GM19324 (cell line): ENCODE measurements around the gene SPATA32.

Experiments used
- ATAC-seq: cut with Tn5 transposase; IDR thresholded peaks from one replicate; pipeline ENCODE4 v1.9.1; 2021; ENCODE audit warnings: mild to moderate bottlenecking, moderate library complexity; ENCODE audit not compliant: unreplicated experiment, low FRiP score

Gene SPATA32

DNA sequence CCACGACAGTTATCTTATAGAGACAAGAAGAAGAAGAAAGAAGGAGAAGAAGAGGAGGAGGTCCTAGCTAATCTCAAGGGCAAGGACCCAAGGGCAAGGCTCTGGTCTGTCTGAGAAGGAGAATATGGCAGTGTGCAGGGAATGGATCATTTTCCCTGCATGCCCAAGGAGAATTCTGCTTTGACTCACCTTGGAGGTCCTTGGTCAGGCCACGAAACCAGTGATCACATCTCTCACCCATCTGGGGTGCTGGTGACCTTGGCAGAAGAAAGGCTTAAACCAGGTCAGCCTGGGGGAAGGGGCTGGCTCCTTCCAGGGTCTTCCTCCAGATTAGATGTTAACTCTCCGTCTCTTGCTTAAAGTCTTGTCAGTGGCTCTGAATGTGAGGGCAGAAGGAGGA, 41.8 kb downstream of the SPATA32 start:
- ATAC-seq: no peak

GRCh38 chr17:45218895-45219661, 42.8 kb downstream of the SPATA32 start:
- no peak for ATAC-seq
